Measurements from ENCODE around the gene IL34. TPM values are rescaled to one million over a fixed set of nuclear protein-coding genes. Genes with fewer than 3 reads are reported as not detected.

IL34 gene
- total RNA-seq, 2 donors from 2014 or later = 1.2 TPM; not detected in 1

GRCh38 chr16:70657956-70658355 is 11.6 kb downstream of the IL34 start:
- Mint-ChIP-seq H3K27me3 (peaks cover 0 to 2% of the 10 kb centered on the region in 2 donors), H3K9me3 (no peaks in the 10 kb centered on the region), H3K4me1 (ENCODE audit: low read depth in 2 of 2) (peaks cover 4 to 5% of the 10 kb centered on the region in 2 donors)

GRCh38 chr16:70658921-70659320 is 12.6 kb downstream of the IL34 start:
- DNase-seq (ENCODE audit: low spot score) = no peak
- ATAC-seq = no peak
- Mint-ChIP-seq H3K9me3 (no peaks in the 10 kb centered on the region), H3K27ac (no peak overlapping the region), H3K27me3 (no peaks in the 10 kb centered on the region), H3K4me1 (ENCODE audit: low read depth in 2 of 2) (peaks cover under 1 to 1% of the 10 kb centered on the region in 2 donors), H3K36me3 (no peaks in the 10 kb centered on the region), H3K4me3 (no peak overlapping the region)

More at GRCh38 chr16:70657956-70658355, 11.6 kb downstream of the IL34 start:
- no peaks in the 10 kb centered on the region for H3K36me3 Mint-ChIP-seq
- DNase-seq (ENCODE audit: low spot score) (no peak), ATAC-seq (no peak)
- no peak overlapping the region for H3K4me3 Mint-ChIP-seq
- H3K27ac Mint-ChIP-seq = no peak overlapping the region

GRCh38 chr16:70659546-70659945 is 13.2 kb downstream of the IL34 start:
- ATAC-seq (no peak), DNase-seq (ENCODE audit: low spot score) (no peak)
- Mint-ChIP-seq H3K4me3 (no peak overlapping the region), H3K27me3 (no peaks in the 10 kb centered on the region), H3K9me3 (no peaks in the 10 kb centered on the region), H3K27ac (no peak overlapping the region), H3K4me1 (ENCODE audit: low read depth in 2 of 2) (no peaks in the 10 kb centered on the region), H3K36me3 (no peaks in the 10 kb centered on the region)

GRCh38 chr16:70659953-70660671 is 13.8 kb downstream of the IL34 start:
- no peaks in the 10 kb centered on the region for H3K4me1 Mint-ChIP-seq (ENCODE audit: low read depth in 2 of 2)
- no peaks in the 10 kb centered on the region for H3K9me3 Mint-ChIP-seq
- H3K27ac Mint-ChIP-seq = no peak overlapping the region
- H3K27me3 Mint-ChIP-seq = no peaks in the 10 kb centered on the region
- H3K4me3 Mint-ChIP-seq = no peak overlapping the region
- no peaks in the 10 kb centered on the region for H3K36me3 Mint-ChIP-seq
- ATAC-seq = no peak
- DNase-seq (ENCODE audit: low spot score) = no peak

- H3K4me3 Mint-ChIP-seq = no peak overlapping the region
- DNase-seq (ENCODE audit: low spot score) = no peak
- no peak overlapping the region for H3K27ac Mint-ChIP-seq
- no peak for ATAC-seq
- no peaks in the 10 kb centered on the region for H3K9me3 Mint-ChIP-seq
- no peaks in the 10 kb centered on the region for H3K27me3 Mint-ChIP-seq
- no peaks in the 10 kb centered on the region for H3K4me1 Mint-ChIP-seq (ENCODE audit: low read depth in 2 of 2)
- H3K36me3 Mint-ChIP-seq = no peaks in the 10 kb centered on the region
Measured at GRCh38 chr16:70660672-70661350, 14.5 kb downstream of the IL34 start.

- ATAC-seq (no peak), DNase-seq (ENCODE audit: low spot score) (no peak)
- H3K4me1 Mint-ChIP-seq (ENCODE audit: low read depth in 2 of 2) = no peaks in the 10 kb centered on the region
- H3K36me3 Mint-ChIP-seq = no peaks in the 10 kb centered on the region
- H3K4me3 Mint-ChIP-seq = no peak overlapping the region
- H3K27ac Mint-ChIP-seq = no peak overlapping the region
- no peaks in the 10 kb centered on the region for H3K9me3 Mint-ChIP-seq
- no peaks in the 10 kb centered on the region for H3K27me3 Mint-ChIP-seq
Measured at GRCh38 chr16:70661534-70661917, 15.2 kb downstream of the IL34 start.

- Mint-ChIP-seq H3K36me3 (no peaks in the 10 kb centered on the region), H3K4me1 (ENCODE audit: low read depth in 2 of 2) (no peaks in the 10 kb centered on the region), H3K4me3 (no peak overlapping the region), H3K9me3 (no peaks in the 10 kb centered on the region), H3K27me3 (no peaks in the 10 kb centered on the region), H3K27ac (no peak overlapping the region)
- DNase-seq (ENCODE audit: low spot score) (no peak), ATAC-seq (no peak)
Measured at GRCh38 chr16:70661918-70662641, 15.7 kb downstream of the IL34 start.

- no peak overlapping the region for H3K4me3 Mint-ChIP-seq
- ATAC-seq (no peak), DNase-seq (ENCODE audit: low spot score) (no peak)
- H3K36me3 Mint-ChIP-seq = no peaks in the 10 kb centered on the region
- no peaks in the 10 kb centered on the region for H3K4me1 Mint-ChIP-seq (ENCODE audit: low read depth in 2 of 2)
- no peaks in the 10 kb centered on the region for H3K27me3 Mint-ChIP-seq
- no peak overlapping the region for H3K27ac Mint-ChIP-seq
- H3K9me3 Mint-ChIP-seq = no peaks in the 10 kb centered on the region
Measured at GRCh38 chr16:70662991-70663523, 16.7 kb downstream of the IL34 start.

- no peaks in the 10 kb centered on the region for H3K4me1 Mint-ChIP-seq (ENCODE audit: low read depth in 2 of 2)
- no peak overlapping the region for H3K4me3 Mint-ChIP-seq
- no peaks in the 10 kb centered on the region for H3K36me3 Mint-ChIP-seq
- H3K9me3 Mint-ChIP-seq = no peaks in the 10 kb centered on the region
- H3K27me3 Mint-ChIP-seq = no peaks in the 10 kb centered on the region
- DNase-seq (ENCODE audit: low spot score) (no peak), ATAC-seq (peak; percentile 21 to 41)
- H3K27ac Mint-ChIP-seq = no peak overlapping the region
Measured at GRCh38 chr16:70663524-70664324, 17.4 kb downstream of the IL34 start.

GRCh38 chr16:70664325-70665112 is 18.2 kb downstream of the IL34 start:
- no peak overlapping the region for H3K27ac Mint-ChIP-seq
- H3K27me3 Mint-ChIP-seq = no peaks in the 10 kb centered on the region
- DNase-seq (ENCODE audit: low spot score) (no peak), ATAC-seq (peak in 1 of 2 donors; percentile 55)
- no peak overlapping the region for H3K4me3 Mint-ChIP-seq
- H3K4me1 Mint-ChIP-seq (ENCODE audit: low read depth in 2 of 2) = no peaks in the 10 kb centered on the region
- H3K36me3 Mint-ChIP-seq = no peaks in the 10 kb centered on the region
- no peaks in the 10 kb centered on the region for H3K9me3 Mint-ChIP-seq

GRCh38 chr16:70665113-70665694 is 18.8 kb downstream of the IL34 start:
- no peak for DNase-seq (ENCODE audit: low spot score)
- ATAC-seq = peak; percentile 3 to 25
- no peaks in the 10 kb centered on the region for H3K9me3 Mint-ChIP-seq
- no peak overlapping the region for H3K4me3 Mint-ChIP-seq
- H3K27ac Mint-ChIP-seq = no peak overlapping the region
- H3K4me1 Mint-ChIP-seq (ENCODE audit: low read depth in 2 of 2) = no peaks in the 10 kb centered on the region
- H3K27me3 Mint-ChIP-seq = no peaks in the 10 kb centered on the region
- H3K36me3 Mint-ChIP-seq = no peaks in the 10 kb centered on the region

GRCh38 chr16:70665806-70666735 is 19.7 kb downstream of the IL34 start:
- Mint-ChIP-seq H3K4me3 (no peak overlapping the region), H3K27me3 (no peaks in the 10 kb centered on the region), H3K36me3 (no peaks in the 10 kb centered on the region), H3K4me1 (ENCODE audit: low read depth in 2 of 2) (no peaks in the 10 kb centered on the region), H3K27ac (no peak overlapping the region), H3K9me3 (no peaks in the 10 kb centered on the region)
- DNase-seq (ENCODE audit: low spot score) (no peak), ATAC-seq (no peak)
